ENCODE results near the gene ARHGAP33. TPM values are rescaled to one million over a fixed set of nuclear protein-coding genes. Genes with fewer than 3 reads are reported as not detected.

ARHGAP33 gene
- total RNA-seq, 1 donor from 2014 or later, result 2.7 TPM

GRCh38 chr19:35740108-35740422 is 35.3 kb upstream of the ARHGAP33 start:
- no peak for DNase-seq (ENCODE audit: low spot score)

- peak; percentile 99 for DNase-seq (ENCODE audit: low spot score)
These were observed 34.8 kb upstream of the ARHGAP33 start for GRCh38 chr19:35740423-35741202.

- DNase-seq (ENCODE audit: low spot score), result no peak
These were observed 34.2 kb upstream of the ARHGAP33 start for GRCh38 chr19:35741203-35741515.

GRCh38 chr19:35742121-35742724 is 33.1 kb upstream of the ARHGAP33 start, which contains the start of gene IGFLR1:
TSS of gene IGFLR1 (minus strand) at chr19:35742452. CDS start at chr19:35741180, 1,272 bp downstream.
- no peak for DNase-seq (ENCODE audit: low spot score)

- no peak for DNase-seq (ENCODE audit: low spot score)
These were observed 31.5 kb upstream of the ARHGAP33 start for GRCh38 chr19:35743640-35744429.

GRCh38 chr19:35744430-35745327 is 30.7 kb upstream of the ARHGAP33 start:
- peak; percentile 96 for DNase-seq (ENCODE audit: low spot score)

GRCh38 chr19:35745328-35746086 is 29.9 kb upstream of the ARHGAP33 start, which contains the start of the genes PSENEN and U2AF1L4:
TSS of gene PSENEN (plus strand) at chr19:35745651. CDS start at chr19:35745931, 280 bp downstream.
TSS of gene U2AF1L4 (minus strand) at chr19:35745418. CDS start at chr19:35745391, 27 bp downstream.
- DNase-seq (ENCODE audit: low spot score), result peak; percentile 98

GRCh38 chr19:35746087-35746462 is 29.3 kb upstream of the ARHGAP33 start:
- DNase-seq (ENCODE audit: low spot score), result no peak

GRCh38 chr19:35746531-35746930 is 28.8 kb upstream of the ARHGAP33 start:
- DNase-seq (ENCODE audit: low spot score), result no peak

GRCh38 chr19:35748106-35749020 is 27.0 kb upstream of the ARHGAP33 start, which contains the start of gene LIN37:
TSS of gene LIN37 (plus strand) at chr19:35748576. CDS start at chr19:35748725, 149 bp downstream.
- DNase-seq (ENCODE audit: low spot score), result peak; percentile 99

- no peak for DNase-seq (ENCODE audit: low spot score)
These were observed 25.2 kb upstream of the ARHGAP33 start for GRCh38 chr19:35750167-35750566.

- DNase-seq (ENCODE audit: low spot score), result no peak
These were observed 23.3 kb upstream of the ARHGAP33 start for GRCh38 chr19:35751839-35752745.

GRCh38 chr19:35752746-35753350 is 22.5 kb upstream of the ARHGAP33 start:
- no peak for DNase-seq (ENCODE audit: low spot score)

GRCh38 chr19:35753634-35754369 is 21.6 kb upstream of the ARHGAP33 start:
- no peak for DNase-seq (ENCODE audit: low spot score)

GRCh38 chr19:35754370-35755130 is 20.8 kb upstream of the ARHGAP33 start:
- no peak for DNase-seq (ENCODE audit: low spot score)

GRCh38 chr19:35755131-35755549 is 20.2 kb upstream of the ARHGAP33 start:
- DNase-seq (ENCODE audit: low spot score), result no peak

All from mesenteric fat pad (tissue), 1 donor.